ENCODE measurements around the gene STX5.
A peak's percentile ranks its signal among the peaks of the same experiment; 100 is the strongest.
"Not testable (repeated sequence)": the region's sequence is repeated elsewhere in the genome, so short reads cannot be mapped to it uniquely, and the experiment has no call there.

The STX5 gene

GRCh38 chr11:62828130-62828529 lies 3.7 kb downstream of the STX5 start:
- not testable (repeated sequence) for DNase-seq

- no peak for DNase-seq
Measured at GRCh38 chr11:62823677-62824076, 8.2 kb downstream of the STX5 start.

GRCh38 chr11:62817129-62817528 lies 14.7 kb downstream of the STX5 start:
- no peak for DNase-seq

GRCh38 chr11:62816557-62816956 lies 15.3 kb downstream of the STX5 start:
- DNase-seq = no peak

GRCh38 chr11:62811659-62812058 lies 20.2 kb downstream of the STX5 start:
- no peak for DNase-seq

GRCh38 chr11:62810748-62811147 lies 21.1 kb downstream of the STX5 start:
- no peak for DNase-seq

GRCh38 chr11:62806611-62807121 lies 25.2 kb downstream of the STX5 start:
- no peak for DNase-seq

- DNase-seq = no peak
Measured at GRCh38 chr11:62805961-62806441, 25.9 kb downstream of the STX5 start.

GRCh38 chr11:62805076-62805892 lies 26.6 kb downstream of the STX5 start, which contains the start of gene NXF1:
Gene NXF1, minus strand, starts transcription at chr11:62805440. Its CDS starts 84 bp downstream, at chr11:62805356.
- peak; percentile 92 for DNase-seq

GRCh38 chr11:62804310-62805075 lies 27.4 kb downstream of the STX5 start:
- DNase-seq = peak; percentile 19

- no peak for DNase-seq
Measured at GRCh38 chr11:62801071-62801470, 30.8 kb downstream of the STX5 start.

- DNase-seq = no peak
Measured at GRCh38 chr11:62799486-62799885, 32.4 kb downstream of the STX5 start.

GRCh38 chr11:62796281-62796680 lies 35.6 kb downstream of the STX5 start:
- DNase-seq = no peak

- no peak for DNase-seq
Measured at GRCh38 chr11:62794201-62794775, 37.6 kb downstream of the STX5 start.

- DNase-seq = no peak
Measured at GRCh38 chr11:62792202-62792575, 39.7 kb downstream of the STX5 start.

GRCh38 chr11:62791501-62792201 lies 40.2 kb downstream of the STX5 start, which contains the start of gene TMEM223:
Gene TMEM223, minus strand, starts transcription at chr11:62792006. Its CDS starts 12 bp downstream, at chr11:62791994.
- peak; percentile 73 for DNase-seq

GRCh38 chr11:62789576-62789975 lies 42.3 kb downstream of the STX5 start:
- no peak for DNase-seq

- DNase-seq = no peak
Measured at GRCh38 chr11:62788991-62789390, 42.9 kb downstream of the STX5 start.

- peak; percentile 97 for DNase-seq
Measured at GRCh38 chr11:62787005-62787759, 44.7 kb downstream of the STX5 start, which contains the start of gene TMEM179B. Gene TMEM179B, plus strand, starts transcription at chr11:62787402. Its CDS starts 30 bp downstream, at chr11:62787432.

GRCh38 chr11:62786318-62787004 lies 45.4 kb downstream of the STX5 start:
- DNase-seq = peak; percentile 79

- DNase-seq = no peak
Measured at GRCh38 chr11:62782753-62783152, 49.1 kb downstream of the STX5 start.

All from fibroblast of skin of right quadriceps (primary cell).